Measurements from ENCODE around the gene TLR6. TPM values are rescaled to one million over a fixed set of nuclear protein-coding genes. Genes with fewer than 3 reads are reported as not detected.

Gene TLR6
- total and polyA plus RNA-seq, 2 of the 8 experiments (the other 6 are each of a cell fraction or from before 2014, with no cell fraction given) = 0.02 to 0.09 TPM

- TF ChIP-seq ATF2 (IDR thresholded peaks at IDR 0.05; ENCODE audit: low read length) = no peak
- no peak for TF ChIP-seq SRF (IDR thresholded peaks at IDR 0.05; ENCODE audit: low read depth, low read length)
- no peak for TF ChIP-seq TAF7 (optimal IDR thresholded peaks at IDR 0.05; ENCODE audit: borderline replicate concordance, low read depth, low read length)
- TF ChIP-seq CHD1 (IDR thresholded peaks at IDR 0.05; ENCODE audit: low read depth, low read length) = no peak
- no peak for TF ChIP-seq SIRT6 (IDR thresholded peaks at IDR 0.05; ENCODE audit: low read length)
- DNase-seq (ENCODE audit: low read depth in 1 of 2, low spot score in 2 of 2) (no peak), FAIRE-seq (no peak)
- peaks cover 0 to 3% (median 1%) of the 10 kb centered on the region in 4 experiments; a peak in 1 of 7 replicates for H3K4me1 ChIP-seq (replicated peaks in 1 of 4; ENCODE audit: control insufficient read depth in 3 of 4, insufficient read depth in 4 of 4, low read length in 3 of 4)
- no peaks in the 10 kb centered on the region for H3K9me3 ChIP-seq (ENCODE audit: insufficient read depth in 2 of 2, low read depth in 1 of 2, low read length in 1 of 2)
- no peak overlapping the region for H3K18ac ChIP-seq (ENCODE audit: extremely low read depth, low read length)
- H3K14ac ChIP-seq (ENCODE audit: insufficient read length) = no peak overlapping the region
- no peak overlapping the region for H3K4me3 ChIP-seq (ENCODE audit: extremely low read depth in 1 of 4, insufficient read depth in 2 of 4, low read depth in 3 of 4, low read length in 4 of 4)
- ChIA-PET CTCF (ENCODE audit: partially characterized antibody) (interaction anchor here (0.7 to 2.5 kb wide), 18 partner anchors 8 to 192 kb away, joined by 3 to 29 read pairs (median 4); no protein-coding TSS in a partner anchor), POLR2A (ENCODE audit: partially characterized antibody) (interaction anchor here (1.3 kb wide), 1 partner anchor 12 kb away, joined by 3 read pairs; no protein-coding TSS in a partner anchor)
- no peak overlapping the region for H3K23ac ChIP-seq (ENCODE audit: insufficient read length)
- H2BK12ac ChIP-seq (ENCODE audit: low read depth, low read length) = no peak overlapping the region
- no peak overlapping the region for H2BK20ac ChIP-seq (ENCODE audit: low read length)
- H3K4me2 ChIP-seq (ENCODE audit: insufficient read depth in 1 of 2, low read depth in 2 of 2, low read length in 2 of 2) = no peak overlapping the region
- no peaks in the 10 kb centered on the region for H3K79me1 ChIP-seq (ENCODE audit: low read depth, low read length)
- H2BK5ac ChIP-seq (ENCODE audit: low read depth, low read length) = no peak overlapping the region
- no peaks in the 10 kb centered on the region for H3K27me3 ChIP-seq (replicated peaks in 1 of 4; ENCODE audit: control insufficient read depth in 3 of 4, extremely low read depth in 1 of 4, insufficient read depth in 3 of 4, low read length in 3 of 4)
- no peak overlapping the region for H2BK120ac ChIP-seq (replicated peaks; ENCODE audit: low read depth, low read length)
- H3K4ac ChIP-seq (replicated peaks; ENCODE audit: insufficient read length, low read depth, low read length) = no peak overlapping the region
- H4K20me1 ChIP-seq (replicated peaks in 1 of 2; ENCODE audit: control insufficient read depth in 1 of 2, insufficient read depth in 2 of 2, low read length in 2 of 2) = no peaks in the 10 kb centered on the region
- no peak overlapping the region for H2BK15ac ChIP-seq (ENCODE audit: low read length)
- H4K91ac ChIP-seq (replicated peaks; ENCODE audit: insufficient read length, low read length) = no peak overlapping the region
- H3K36me3 ChIP-seq (ENCODE audit: control insufficient read depth in 2 of 4, insufficient read depth in 4 of 4, low read length in 3 of 4) = no peaks in the 10 kb centered on the region
- H3K56ac ChIP-seq (replicated peaks; ENCODE audit: insufficient read length, low read depth, low read length) = no peak overlapping the region
- H3K27ac ChIP-seq (ENCODE audit: low read depth, low read length) = no peak overlapping the region
- H3K9ac ChIP-seq (replicated peaks in 1 of 4; ENCODE audit: extremely low read depth in 1 of 4, low read depth in 3 of 4, low read length in 3 of 4) = no peak overlapping the region
- H4K8ac ChIP-seq (ENCODE audit: extremely low read depth, insufficient read depth, low read length) = no peak overlapping the region
- no peak overlapping the region for H2AFZ ChIP-seq (ENCODE audit: low read length)
- H2AK5ac ChIP-seq (ENCODE audit: low read depth, low read length) = no peak overlapping the region
- no peaks in the 10 kb centered on the region for H3K23me2 ChIP-seq (ENCODE audit: low read depth, low read length)
- H4K5ac ChIP-seq (ENCODE audit: insufficient read length, low read depth, low read length) = no peak overlapping the region
- no peaks in the 10 kb centered on the region for H3K79me2 ChIP-seq (ENCODE audit: control insufficient read depth in 1 of 2, insufficient read depth in 2 of 2, low read length in 2 of 2)
- WGBS, 2 experiments (ENCODE audit: extremely low coverage in 1 of 2, insufficient coverage in 1 of 2, insufficient read length in 1 of 2, insufficient replicate concordance in 2 of 2, low coverage in 1 of 2, low lambda C conversion rate in 2 of 2, missing lambda C conversion rate in 1 of 2) = 88% methylated on average over 4 of the region's 4 CpGs; no CpG with 5 or more reads in 1 of the 2 experiments
Measured at GRCh38 chr4:38856046-38856445, 571 bp downstream of the TLR6 start.
